ENCODE data around the gene UPF3A. TPM values are rescaled to one million over a fixed set of nuclear protein-coding genes. Genes with fewer than 3 reads are reported as not detected.

The UPF3A gene
- total RNA-seq, 2 donors from 2014 or later: 14.1 to 20.7 TPM

DNA sequence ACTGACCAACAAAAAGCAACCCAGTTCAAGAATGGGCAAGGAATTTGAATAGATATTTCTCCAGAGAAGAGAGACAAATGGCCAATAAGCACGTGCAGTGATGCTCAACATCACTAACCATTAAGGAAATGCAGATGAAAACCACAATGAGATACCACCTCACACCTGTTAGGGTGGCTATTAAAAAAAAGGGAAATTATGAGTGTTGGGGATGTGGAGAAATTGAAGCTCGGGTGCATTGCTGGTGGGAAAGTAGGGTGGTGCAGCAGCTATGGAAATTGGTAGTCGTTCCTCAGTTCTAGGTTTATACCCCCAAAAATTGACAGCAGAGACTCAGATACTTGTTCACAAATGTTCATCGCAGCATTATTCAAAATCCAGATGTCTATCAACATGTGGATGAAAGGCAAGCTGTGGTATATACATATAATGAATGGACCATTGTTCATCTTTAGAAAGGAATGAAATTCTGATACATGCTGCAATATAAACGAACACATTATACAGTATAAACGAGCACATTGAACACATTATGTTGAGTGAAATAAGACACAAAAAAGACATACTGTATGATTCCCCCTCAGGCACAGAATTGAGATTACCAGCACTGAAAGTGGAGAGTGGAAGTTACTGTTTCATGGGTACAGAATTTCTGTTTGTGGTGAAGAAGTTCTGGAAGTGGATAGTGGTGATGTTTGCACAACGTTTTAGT, 33.8 kb downstream of the UPF3A start:
- Histone ChIP-seq H3K27ac (peak overlapping the region; percentile 83 to 95), H3K9me3 (no peaks in the 10 kb centered on the region), H3K36me3 (no peaks in the 10 kb centered on the region), H3K27me3 (no peaks in the 10 kb centered on the region), H3K4me1 (peaks cover 0 to 57% of the 10 kb centered on the region in 2 donors), H3K4me3 (peak overlapping the region; percentile 67 to 69)
- DNase-seq (ENCODE audit: low spot score): no peak
- TF ChIP-seq, protein P1, sequence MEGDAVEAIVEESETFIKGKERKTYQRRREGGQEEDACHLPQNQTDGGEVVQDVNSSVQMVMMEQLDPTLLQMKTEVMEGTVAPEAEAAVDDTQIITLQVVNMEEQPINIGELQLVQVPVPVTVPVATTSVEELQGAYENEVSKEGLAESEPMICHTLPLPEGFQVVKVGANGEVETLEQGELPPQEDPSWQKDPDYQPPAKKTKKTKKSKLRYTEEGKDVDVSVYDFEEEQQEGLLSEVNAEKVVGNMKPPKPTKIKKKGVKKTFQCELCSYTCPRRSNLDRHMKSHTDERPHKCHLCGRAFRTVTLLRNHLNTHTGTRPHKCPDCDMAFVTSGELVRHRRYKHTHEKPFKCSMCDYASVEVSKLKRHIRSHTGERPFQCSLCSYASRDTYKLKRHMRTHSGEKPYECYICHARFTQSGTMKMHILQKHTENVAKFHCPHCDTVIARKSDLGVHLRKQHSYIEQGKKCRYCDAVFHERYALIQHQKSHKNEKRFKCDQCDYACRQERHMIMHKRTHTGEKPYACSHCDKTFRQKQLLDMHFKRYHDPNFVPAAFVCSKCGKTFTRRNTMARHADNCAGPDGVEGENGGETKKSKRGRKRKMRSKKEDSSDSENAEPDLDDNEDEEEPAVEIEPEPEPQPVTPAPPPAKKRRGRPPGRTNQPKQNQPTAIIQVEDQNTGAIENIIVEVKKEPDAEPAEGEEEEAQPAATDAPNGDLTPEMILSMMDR (IDR thresholded peaks at IDR 0.05): no peak

DNA sequence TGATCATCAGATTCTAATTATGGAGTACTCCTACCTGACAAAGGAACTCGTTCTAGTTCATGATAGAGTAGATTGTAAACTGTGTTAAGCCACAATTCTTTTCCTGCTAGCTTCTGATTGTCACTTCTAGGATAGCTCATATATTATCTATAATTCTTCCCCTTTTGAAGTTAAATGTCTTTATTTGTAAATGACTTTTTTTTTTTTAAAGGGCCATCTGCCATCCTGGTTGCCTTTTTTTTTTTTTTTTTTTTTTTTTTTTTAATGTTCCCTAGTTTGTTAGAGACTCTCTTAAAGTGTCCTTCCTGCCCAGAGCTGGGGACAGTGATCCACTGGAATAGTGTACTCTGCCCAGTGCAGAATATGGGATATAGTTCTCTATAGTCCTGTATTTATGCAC, 37.2 kb downstream of the UPF3A start:
- Histone ChIP-seq H3K4me1 (peaks cover 0 to 55% of the 10 kb centered on the region in 2 donors), H3K27ac (peak overlapping the region in 1 of 2 donors; percentile 63), H3K4me3 (no peak overlapping the region), H3K27me3 (no peaks in the 10 kb centered on the region), H3K36me3 (peaks cover 26% of the 10 kb centered on the region), H3K9me3 (no peaks in the 10 kb centered on the region)
- TF ChIP-seq, protein P1 (IDR thresholded peaks at IDR 0.05): no peak
- DNase-seq (ENCODE audit: low spot score): no peak

DNA sequence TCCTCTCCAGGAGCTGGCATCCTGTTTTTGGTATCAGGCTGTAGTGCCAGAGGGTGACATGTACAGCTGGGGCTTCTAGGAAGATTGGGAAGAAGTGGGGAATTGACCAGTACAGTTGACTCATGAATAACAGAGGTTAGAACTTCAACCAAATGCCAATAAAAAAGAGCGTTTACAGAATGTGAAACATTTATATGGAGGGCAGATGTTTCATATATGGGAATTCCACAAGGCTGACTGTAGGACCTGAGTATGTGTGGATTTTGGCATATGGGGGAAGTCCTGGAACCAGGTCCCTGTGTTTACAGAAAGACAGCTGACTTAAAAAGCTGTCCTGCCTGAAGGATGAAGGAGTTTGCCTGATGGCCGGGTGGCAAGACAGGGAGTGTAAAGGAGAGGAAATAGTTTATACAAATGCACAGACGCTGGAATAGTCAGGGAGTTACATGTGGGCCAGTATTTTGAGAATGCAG, 38.1 kb downstream of the UPF3A start:
- no peaks in the 10 kb centered on the region for H3K27me3 ChIP-seq
- peak overlapping the region; percentile 17 to 63 for H3K27ac ChIP-seq
- peaks cover 0 to 53% of the 10 kb centered on the region in 2 donors for H3K4me1 ChIP-seq
- peaks cover 34% of the 10 kb centered on the region for H3K36me3 ChIP-seq
- no peak for DNase-seq (ENCODE audit: low spot score)
- TF ChIP-seq, protein P1 (IDR thresholded peaks at IDR 0.05): no peak
- no peaks in the 10 kb centered on the region for H3K9me3 ChIP-seq
- H3K4me3 ChIP-seq: no peak overlapping the region

DNA sequence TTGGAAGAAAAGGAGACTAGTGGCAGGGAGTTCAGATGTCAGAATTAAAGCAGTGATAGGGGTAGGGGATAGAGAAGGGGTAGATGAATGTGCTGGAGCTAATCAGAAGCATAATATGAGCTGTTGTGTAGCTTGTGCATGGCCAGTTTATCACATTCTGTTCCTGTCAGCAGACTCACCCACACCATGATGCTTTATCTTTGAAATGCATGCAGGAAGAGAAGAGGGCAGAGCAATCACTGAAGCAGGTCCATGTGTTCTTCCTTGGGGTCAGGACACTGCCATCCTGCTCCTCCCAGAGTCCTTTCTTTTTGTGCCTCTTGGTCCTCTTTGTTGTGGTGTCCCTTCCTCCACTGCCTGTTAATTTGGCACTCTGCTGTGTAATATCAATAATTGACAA, 38.7 kb downstream of the UPF3A start:
- Histone ChIP-seq H3K4me3 (no peak overlapping the region), H3K27ac (peak overlapping the region; percentile 17 to 63), H3K4me1 (peaks cover 0 to 50% of the 10 kb centered on the region in 2 donors), H3K36me3 (peaks cover 40% of the 10 kb centered on the region), H3K27me3 (no peaks in the 10 kb centered on the region), H3K9me3 (no peaks in the 10 kb centered on the region)
- no peak for DNase-seq (ENCODE audit: low spot score)
- TF ChIP-seq, protein P1 (IDR thresholded peaks at IDR 0.05): no peak

DNA sequence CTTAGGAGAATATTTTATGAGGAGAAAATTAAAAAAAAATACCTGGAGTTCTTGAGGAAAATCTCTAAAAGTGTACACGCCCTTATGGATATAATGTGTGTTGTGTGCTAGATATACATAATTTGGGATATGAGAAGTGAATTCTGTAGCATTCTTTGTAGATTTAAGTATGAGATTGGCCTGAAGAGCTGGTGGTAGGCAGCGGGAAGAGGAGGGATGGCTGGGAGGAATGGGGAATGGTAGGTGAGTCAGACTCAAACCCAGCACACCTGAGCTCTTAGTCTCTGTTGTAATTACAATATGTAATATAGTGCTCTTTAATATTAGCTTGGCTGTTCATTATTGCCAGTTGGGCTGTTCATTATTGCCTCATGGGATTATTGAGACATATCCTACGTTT, 39.9 kb downstream of the UPF3A start:
- Histone ChIP-seq H3K27me3 (no peaks in the 10 kb centered on the region), H3K4me3 (no peak overlapping the region), H3K36me3 (peaks cover 49% of the 10 kb centered on the region), H3K9me3 (no peaks in the 10 kb centered on the region), H3K27ac (no peak overlapping the region), H3K4me1 (peaks cover 0 to 38% of the 10 kb centered on the region in 2 donors)
- TF ChIP-seq, protein P1 (IDR thresholded peaks at IDR 0.05): no peak
- no peak for DNase-seq (ENCODE audit: low spot score)
